WTC11 (cell line): ENCODE results near the gene SBNO1.

Source experiments
- CTCF ChIP-seq: fragments of 200-600 bp; IDR thresholded peaks from 2 replicates; pipeline ENCODE4 v1.8.0; 2022; ENCODE audit warnings: antibody characterized with exemption
- E2F1 ChIP-seq: sonication (generic); formaldehyde crosslinking; IDR thresholded peaks from 2 replicates; pipeline ENCODE4 v1.8.0; 2022; ENCODE audit warnings: mild to moderate bottlenecking, missing genetic modification reagents
- JUN ChIP-seq: sonication (generic); formaldehyde crosslinking; IDR thresholded peaks from 2 replicates; pipeline ENCODE4 v1.8.0; 2023; ENCODE audit warnings: mild to moderate bottlenecking, missing genetic modification reagents
- NR3C1 ChIP-seq: sonication (generic); formaldehyde crosslinking; conservative IDR thresholded peaks from 2 replicates; pipeline ENCODE4 v1.8.1; 2023; ENCODE audit warnings: low read depth, mild to moderate bottlenecking, missing genetic modification reagents
- RORB ChIP-seq: fragments of 250-450 bp; sonication (Bioruptor Pico); IDR thresholded peaks from 2 replicates; pipeline ENCODE4 v1.9.0; 2021; ENCODE audit warnings: mild to moderate bottlenecking
- ZNF263 ChIP-seq: sonication (generic); formaldehyde crosslinking; IDR thresholded peaks from 2 replicates; pipeline ENCODE4 v1.8.1; 2022; ENCODE audit warnings: low read depth, mild to moderate bottlenecking, moderate library complexity, missing genetic modification reagents

GRCh38 chr12:123306200-123306599 is 58.4 kb downstream of the SBNO1 start:
- TF ChIP-seq CTCF (no peak), RORB (CRISPR knock-in tag) (no peak), NR3C1 (CRISPR knock-in tag) (no peak), JUN (CRISPR knock-in tag) (no peak), ZNF263 (CRISPR knock-in tag) (no peak), E2F1 (CRISPR knock-in tag) (no peak)
